M059J (cell line): ENCODE results near the gene CLRN3. TPM values are rescaled to one million over a fixed set of nuclear protein-coding genes. Genes with fewer than 3 reads are reported as not detected.

ENCODE experiments used
- DNase-seq: peaks from one replicate; pipeline ENCODE4 v3.0.0-alpha.2; 2012; ENCODE audit warnings: low read depth
- total RNA-seq: library from RNA; depleted of rRNA; stranded (reverse); fragments of >200 nt; shearing (Covaris generic); gene quantifications from 2 replicates; pipeline ENCODE4 v1.2.3, GENCODE V29; 2014

The CLRN3 gene
- total RNA-seq, 1 experiment from 2014 or later: not detected

GRCh38 chr10:127899766-127900387 lies 7.1 kb upstream of the CLRN3 start:
- no peak for DNase-seq

GRCh38 chr10:127897177-127897576 lies 4.4 kb upstream of the CLRN3 start:
- DNase-seq: no peak

DNA sequence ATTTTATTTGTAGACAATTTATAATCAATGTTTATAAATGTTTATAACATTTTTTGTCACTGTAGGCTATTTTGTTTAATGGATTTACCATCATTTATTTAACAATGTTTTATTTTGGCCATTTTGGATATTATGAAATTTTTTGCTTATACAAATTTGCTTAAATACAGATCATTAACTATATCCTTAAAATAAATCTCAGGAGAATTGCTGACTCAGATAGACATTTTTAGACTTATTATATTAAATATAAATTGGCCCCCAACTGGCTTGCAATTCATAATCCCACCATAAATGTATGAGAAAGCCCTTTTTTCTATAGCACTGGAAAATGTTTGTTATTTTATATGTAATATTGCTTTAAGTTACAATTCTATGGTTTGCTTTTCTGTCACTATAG lies 3.8 kb upstream of the CLRN3 start:
- DNase-seq: no peak

GRCh38 chr10:127894146-127894545 lies 1.4 kb upstream of the CLRN3 start:
- DNase-seq: no peak

- DNase-seq: no peak
Measured at GRCh38 chr10:127890832-127891334, 1.9 kb downstream of the CLRN3 start.

DNA sequence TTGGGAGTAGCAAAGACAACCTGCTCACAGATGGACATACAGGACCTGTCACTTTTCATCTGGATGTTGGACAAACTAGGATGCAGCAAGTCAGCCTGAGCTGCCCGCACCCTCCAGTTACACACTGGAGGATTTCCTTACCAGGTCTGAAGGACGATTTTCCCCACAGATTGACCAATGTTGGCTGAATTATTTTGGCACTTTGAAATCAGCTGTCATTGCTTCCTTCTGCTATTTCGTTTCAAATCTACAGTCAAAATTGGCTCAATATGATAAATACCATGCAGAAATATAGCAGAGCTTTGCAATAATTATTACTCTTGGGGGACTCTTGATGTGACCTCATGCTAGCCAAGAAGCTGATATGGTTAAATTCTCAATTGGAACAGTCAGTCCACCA lies 2.5 kb downstream of the CLRN3 start:
- no peak for DNase-seq

DNA sequence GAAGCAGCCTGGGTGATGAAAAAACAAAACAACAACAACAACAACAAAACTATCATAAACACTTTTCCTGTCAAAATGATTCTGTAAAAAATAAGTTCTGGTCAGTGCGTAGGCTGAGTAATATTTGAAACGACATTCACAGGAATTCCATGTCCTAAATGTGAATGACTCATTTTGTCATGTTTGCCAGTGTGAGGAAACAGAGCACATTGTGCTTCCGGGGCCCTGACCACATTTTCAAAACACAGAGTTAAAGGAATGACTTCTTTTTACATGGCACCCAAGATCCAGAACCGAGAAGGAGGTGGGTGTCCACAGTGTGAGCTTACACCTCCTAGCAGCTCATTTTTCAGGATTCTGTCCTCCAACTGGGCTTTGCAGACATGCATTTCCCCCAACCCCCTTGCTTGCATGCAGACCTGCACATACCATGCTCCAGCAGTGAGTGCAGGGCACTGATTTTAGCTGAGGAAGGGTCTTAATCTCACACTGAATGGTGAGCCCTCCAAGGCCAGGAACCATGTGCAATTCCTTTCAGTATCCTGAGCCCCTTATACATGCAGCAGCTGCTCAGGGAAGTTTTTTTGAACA lies 3.0 kb downstream of the CLRN3 start:
- DNase-seq: peak; percentile 63

DNA sequence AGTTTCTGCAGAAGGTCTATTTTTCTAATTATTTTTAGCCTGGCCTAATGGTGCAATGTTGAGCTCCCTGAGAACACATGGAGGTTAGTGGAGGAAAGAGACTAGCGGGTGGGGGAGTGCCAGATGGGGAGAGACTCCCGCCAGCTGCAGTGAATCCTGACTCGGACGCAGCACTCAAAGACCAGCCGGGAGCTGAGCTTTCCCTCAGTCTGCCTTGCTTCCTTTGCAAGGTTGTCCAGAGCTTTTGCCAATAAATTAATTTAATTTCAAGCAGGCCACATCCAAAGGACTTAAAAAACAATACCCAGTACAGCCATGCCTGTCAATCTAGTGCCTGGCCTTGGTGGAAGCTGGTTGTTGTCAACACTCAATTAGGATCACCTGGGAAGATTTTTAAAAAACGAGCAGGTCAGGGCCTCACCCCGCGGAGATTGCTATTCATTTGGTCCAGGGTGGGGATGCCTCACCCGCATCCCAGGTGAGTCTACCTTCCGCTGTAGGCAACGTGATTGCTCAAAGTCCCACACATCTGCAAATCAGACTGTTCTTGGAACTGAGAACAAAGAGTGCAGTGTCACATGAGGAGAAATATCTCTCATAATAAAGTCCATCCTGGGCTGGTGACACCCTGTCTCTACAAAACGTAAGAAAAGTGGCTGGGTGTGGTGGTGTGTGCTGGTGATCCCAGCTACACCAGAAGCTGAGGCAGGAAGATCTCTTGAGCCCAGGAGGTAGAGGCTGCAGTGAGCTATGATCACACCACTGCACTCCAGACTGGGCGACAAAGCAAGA lies 4.0 kb downstream of the CLRN3 start:
- DNase-seq: no peak

DNA sequence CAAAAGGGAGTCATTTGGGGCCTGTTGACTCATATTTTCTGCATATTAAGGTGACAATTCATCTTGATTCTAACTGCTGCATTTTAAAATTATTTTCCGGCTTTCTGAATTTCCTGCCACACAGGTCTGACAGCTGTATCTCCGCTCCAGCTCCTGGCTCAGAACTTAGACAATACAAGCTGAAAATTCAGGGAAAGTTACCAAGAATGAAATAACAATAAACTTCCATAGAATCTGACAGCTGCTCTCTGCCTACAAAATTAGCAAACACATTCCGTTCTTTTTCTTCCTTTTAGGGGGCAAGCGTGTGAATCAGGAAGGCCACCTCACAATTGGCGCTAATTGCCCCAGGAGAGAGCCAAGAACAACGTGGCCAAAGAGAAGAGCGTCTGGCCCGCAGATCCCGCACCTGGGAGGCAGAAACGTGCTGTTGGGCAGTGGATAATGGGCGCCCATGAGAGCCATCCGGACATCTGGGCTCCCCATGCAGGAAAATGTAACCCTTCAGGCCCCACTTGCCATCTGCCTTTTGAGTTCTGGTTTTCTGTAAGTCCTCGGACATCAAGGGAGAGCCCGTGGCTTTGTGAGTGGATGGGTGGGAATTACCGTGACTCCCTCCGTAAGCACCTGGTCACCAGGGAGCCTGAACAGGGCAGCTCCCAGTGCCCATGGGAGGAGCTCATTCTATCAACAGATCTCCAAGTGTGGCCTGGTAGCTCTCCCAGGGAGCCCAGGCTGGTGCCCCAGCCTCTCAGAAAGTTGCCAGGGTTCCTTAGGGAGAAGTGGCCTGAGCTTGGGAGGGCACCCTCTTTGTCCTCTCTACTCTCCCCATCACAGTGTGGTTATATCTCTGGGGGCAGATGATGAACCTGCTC lies 5.0 kb downstream of the CLRN3 start:
- DNase-seq: no peak

GRCh38 chr10:127886371-127887051 lies 6.2 kb downstream of the CLRN3 start:
- no peak for DNase-seq

GRCh38 chr10:127884501-127884900 lies 8.2 kb downstream of the CLRN3 start:
- DNase-seq: no peak

DNA sequence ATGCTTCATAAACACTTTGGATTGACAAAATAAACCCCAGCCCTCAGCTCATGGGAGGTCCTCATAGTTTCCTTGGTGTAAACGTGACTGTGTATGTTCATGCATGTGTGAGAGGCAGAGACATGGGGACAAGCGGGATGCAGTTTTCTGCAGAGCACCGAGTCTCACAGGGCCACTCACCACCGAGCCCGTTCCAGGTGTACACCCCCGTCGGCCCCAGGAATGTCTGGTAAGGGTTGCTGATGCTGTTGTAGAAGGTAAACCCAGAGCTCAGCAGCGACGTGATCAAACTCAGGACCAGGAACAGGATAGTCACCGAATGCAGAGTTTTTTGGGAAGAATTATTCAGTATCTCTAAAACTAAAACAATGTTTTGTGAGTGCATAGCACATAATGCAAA lies 9.2 kb downstream of the CLRN3 start:
- no peak for DNase-seq

DNA sequence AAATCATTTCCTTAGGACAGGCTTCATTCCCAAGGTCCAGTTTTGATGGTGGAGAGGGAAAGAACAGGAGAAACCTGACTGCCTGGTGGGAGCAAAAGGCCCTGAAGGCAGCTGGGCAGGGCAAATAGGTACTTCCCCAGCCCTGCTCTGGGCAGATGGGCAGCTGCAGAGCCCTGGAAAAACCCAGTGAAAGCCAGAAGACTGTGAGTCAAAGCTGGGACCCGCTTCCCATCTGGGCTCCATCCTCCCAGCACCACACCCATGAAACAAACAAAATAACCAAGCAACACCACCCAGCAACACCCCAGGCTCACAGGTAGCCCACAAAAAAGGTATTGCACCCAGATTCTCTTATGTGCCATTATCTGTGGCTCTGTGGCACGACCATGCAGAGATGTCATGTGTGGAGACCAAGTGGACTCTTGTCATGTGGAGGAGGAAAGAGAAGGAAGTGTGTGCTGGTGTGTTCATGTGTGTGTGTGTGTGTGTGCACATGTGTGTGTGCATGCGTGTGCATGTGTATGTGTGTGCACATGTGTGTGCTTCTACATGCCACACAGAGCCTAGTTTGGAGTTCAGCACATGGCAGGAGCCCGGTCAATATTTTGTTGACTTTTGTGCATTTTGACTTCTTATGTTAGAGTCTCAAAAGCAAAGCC lies 9.8 kb downstream of the CLRN3 start:
- no peak for DNase-seq

DNA sequence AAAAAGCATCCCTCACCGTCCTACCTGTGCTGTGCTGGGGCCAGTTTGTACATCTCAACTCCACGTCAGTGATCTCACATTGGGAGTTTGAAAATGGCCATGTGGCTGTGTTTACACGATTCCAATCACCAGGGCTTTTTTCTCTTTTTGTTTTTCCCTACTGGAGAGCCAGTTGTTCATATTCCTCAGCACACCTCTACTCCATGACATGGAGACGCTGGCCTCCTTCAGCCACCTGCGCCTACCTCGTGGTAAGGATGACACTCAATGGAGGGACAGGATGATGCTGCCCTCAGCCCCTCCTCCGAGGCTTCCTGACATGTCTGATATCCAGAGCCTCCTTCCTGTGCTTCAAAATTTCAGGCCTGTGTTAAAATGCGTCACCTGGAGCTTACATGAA lies 10.3 kb downstream of the CLRN3 start:
- DNase-seq: no peak

DNA sequence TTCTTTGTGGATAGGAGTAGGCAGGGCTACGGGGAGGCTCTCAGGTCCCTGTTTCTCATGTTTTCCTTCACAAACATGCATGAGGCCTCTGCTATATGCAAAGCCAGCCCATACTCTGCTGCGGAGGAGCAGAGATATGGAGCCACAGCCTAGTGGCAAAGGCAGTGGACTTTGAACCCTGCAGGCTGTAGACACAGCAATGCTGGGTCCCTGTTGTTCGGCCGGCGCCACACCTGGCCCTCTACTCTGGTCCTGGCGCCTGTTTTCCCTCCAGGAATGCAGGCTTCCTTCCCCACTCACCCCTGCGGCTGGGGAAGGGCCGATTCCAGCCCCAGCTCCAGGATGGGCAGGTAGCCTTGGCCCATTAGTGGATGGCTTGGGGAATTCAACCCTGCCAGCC lies 11.5 kb downstream of the CLRN3 start:
- no peak for DNase-seq

DNA sequence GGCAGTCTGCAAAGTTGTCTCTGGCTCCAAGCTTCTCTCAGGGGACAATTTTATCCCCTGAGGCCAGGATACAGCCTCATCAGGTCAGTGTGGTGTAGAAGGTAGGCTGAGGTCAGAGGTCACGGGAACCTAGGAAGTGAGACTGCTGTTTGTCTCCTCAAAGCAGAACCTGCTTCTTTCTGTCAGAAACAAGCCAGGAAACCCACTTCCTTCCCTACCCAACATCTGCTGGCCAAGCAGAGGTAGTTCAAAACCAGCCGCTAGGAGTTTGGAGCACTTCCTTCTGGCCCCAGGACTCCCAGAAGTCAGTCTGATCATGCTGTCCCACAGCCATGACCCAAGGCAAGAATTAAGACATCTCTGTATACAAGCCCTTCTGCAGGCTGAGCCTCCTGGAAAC lies 12.2 kb downstream of the CLRN3 start:
- no peak for DNase-seq

DNA sequence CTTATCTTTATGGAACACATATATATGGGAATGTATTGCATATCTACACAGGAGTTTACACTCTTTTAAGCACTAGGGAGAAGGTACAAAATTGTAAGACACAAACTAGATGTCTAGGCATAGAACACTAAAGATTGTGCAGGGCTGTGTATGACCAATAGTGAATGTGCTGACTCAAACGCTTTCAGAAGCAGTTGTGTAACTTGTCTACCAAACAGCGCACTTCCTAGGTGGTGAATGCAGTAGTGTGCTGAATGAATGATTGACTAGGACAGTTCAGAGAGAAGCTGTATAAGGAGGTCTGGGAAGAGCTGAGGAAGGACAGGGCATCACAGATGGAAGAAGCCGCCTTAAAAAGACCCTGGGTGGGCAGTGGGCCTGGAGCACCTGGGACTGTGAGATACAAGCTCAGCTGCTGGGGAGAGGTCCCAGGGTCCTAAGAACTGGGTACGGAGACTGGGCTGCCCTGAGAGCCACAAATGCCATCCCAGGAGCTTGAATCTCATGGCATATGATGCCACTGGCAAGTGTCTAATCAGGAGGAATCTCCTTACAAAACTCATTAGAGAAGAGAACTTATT lies 14.2 kb downstream of the CLRN3 start:
- DNase-seq: no peak

GRCh38 chr10:127877699-127878098 lies 15.0 kb downstream of the CLRN3 start:
- DNase-seq: no peak

DNA sequence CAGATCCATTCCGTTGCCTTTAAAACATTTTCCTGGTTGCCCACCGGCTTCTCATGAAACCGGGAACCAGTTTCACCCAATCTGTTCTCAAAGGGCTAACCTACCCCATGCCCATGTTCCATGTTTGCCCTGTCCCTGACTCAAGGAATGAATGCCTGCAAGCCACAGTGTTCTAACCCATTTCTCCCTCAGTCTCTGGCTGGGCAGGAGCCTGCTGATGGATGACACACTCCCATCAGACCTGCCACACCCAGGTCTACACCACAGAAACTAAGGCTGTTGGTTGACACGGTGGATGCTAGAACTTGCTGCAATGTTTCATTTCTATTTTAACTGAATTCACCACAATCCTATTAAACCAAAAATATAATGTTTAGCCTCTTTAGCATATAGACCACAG lies 15.6 kb downstream of the CLRN3 start:
- DNase-seq: no peak

DNA sequence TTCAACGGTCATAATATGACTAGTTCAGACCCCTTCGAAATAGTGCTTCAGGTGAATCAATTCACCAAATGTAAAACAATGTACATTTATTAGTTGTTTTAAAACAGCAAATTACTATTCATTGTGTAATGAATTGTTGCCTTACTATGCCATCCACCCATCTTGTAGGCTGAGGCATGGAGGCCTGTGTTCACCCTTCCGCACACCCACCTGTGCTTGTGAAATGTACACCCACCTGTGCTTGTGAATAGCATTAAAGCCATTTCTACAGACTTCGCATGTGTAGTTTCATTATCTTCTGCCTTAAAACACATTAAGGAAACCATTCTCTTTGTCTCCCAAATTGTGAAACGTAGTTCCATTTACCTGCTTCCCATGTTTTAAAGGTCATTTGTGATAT lies 16.8 kb downstream of the CLRN3 start:
- no peak for DNase-seq

DNA sequence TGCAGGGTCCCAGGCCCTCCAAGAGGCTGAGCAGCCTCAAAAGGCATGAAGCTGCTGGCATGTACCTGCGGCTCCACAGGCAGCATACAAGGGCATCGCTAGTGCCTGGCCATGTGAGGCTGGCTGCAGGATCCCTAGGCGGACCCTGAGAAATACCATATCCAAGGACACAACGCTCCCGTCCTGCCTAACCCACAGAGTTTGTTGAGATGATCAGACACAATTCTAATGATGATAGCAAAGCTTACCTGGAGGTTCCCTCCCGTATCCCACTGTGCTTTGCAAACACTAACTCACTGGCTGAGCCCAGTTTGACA lies 17.3 kb downstream of the CLRN3 start:
- no peak for DNase-seq
